ENCODE measurements around the gene GKN2.

GRCh38 chr2:68911246-68911645, 41.4 kb downstream of the GKN2 start:
- TF ChIP-seq EZH2 (IDR thresholded peaks at IDR 0.05; ENCODE audit: low read depth) (no peak), CTCF (conservative IDR thresholded peaks at IDR 0.05) (no peak)

All from PC-9 (cell line).